K562 (cell line): ENCODE results near the gene OSBP2. TPM values are rescaled to one million over a fixed set of nuclear protein-coding genes. Genes with fewer than 3 reads are reported as not detected.

ENCODE experiments used
- ATAC-seq: fragments of 200-7000 bp; cut with Tn5 transposase; 3 replicates; pipeline ENCODE4 v1.9.1; 2020; ENCODE audit warnings: moderate library complexity
- BruUV-seq: library from RNA; stranded (reverse); fragments of 400-500 nt; replicated peaks from 2 replicates; lab custom pipeline; 2021; lab: Mats Ljungman, UMichigan
- CTCF ChIA-PET: fragments of 300-600 bp; formaldehyde crosslinking; extraction: SDS; loops from one replicate; lab custom pipeline; 2021; ENCODE audit warnings: low intra/inter-chr PET ratio; lab: Yijun Ruan, JAX
- POLR2A ChIA-PET: fragments of 300-600, 350-650 bp; sonication (Branson Sonifier 250); formaldehyde crosslinking; extraction: SDS; loops from one replicate; lab custom pipeline; 2021; ENCODE audit warnings: antibody characterized with exemption, inconsistent platforms; lab: Yijun Ruan, JAX
- DNase-seq, 4 experiments: peaks; one replicate each; pipeline versions ENCODE4 v3.0.0 to v3.0.0-alpha.2; 2011 to 2018; ENCODE audit warnings: low spot score in 3 of 4, mixed read lengths in 3 of 4; ENCODE audit errors: extremely low read depth in 1 of 4
- FAIRE-seq: peaks from 2 replicates; lab custom pipeline; 2011; peaks lifted over from hg19 to GRCh38; lab: Jason Lieb, UNC
- H2AFZ ChIP-seq: 2 replicates; pipeline ENCODE4 v1.6.0; 2011; ENCODE audit warnings: low read depth, low read length, control low read depth, inconsistent platforms
- H3K27ac ChIP-seq: fragments of 200-600 bp; 3 replicates; pipeline ENCODE4 v1.8.0; 2011; ENCODE audit warnings: low read depth, mild to moderate bottlenecking, control low read depth, inconsistent platforms, low read length, moderate library complexity, mixed read lengths; ENCODE audit errors: extremely low read depth
- H3K27me3 ChIP-seq, 2 experiments: fragments of 300-600 bp in 1 of 2; 2 replicates in 1 of 2; 3 replicates in 1 of 2; pipeline versions ENCODE4 v1.6.0 to v1.8.0; 2011; ENCODE audit warnings: inconsistent platforms in 2 of 2, low read length in 2 of 2, mild to moderate bottlenecking in 1 of 2, mixed read lengths in 1 of 2, moderate library complexity in 1 of 2; ENCODE audit not compliant: control insufficient read depth in 2 of 2, insufficient read depth in 2 of 2
- H3K36me3 ChIP-seq: fragments of 300-600 bp; 3 replicates; pipeline ENCODE4 v1.8.0; 2011; ENCODE audit warnings: mild to moderate bottlenecking, low read length, inconsistent platforms; ENCODE audit not compliant: control insufficient read depth, insufficient read depth
- H3K4me1 ChIP-seq, 2 experiments: fragments of 200-600 bp in 1 of 2; replicated peaks in 1 of 2; 2 replicates in 1 of 2; 3 replicates in 1 of 2; pipeline versions ENCODE4 v1.5.1 to v1.8.0; 2011; ENCODE audit warnings: inconsistent platforms in 2 of 2, low read length in 2 of 2, mild to moderate bottlenecking in 1 of 2, mixed read lengths in 1 of 2, moderate library complexity in 1 of 2; ENCODE audit not compliant: control insufficient read depth in 2 of 2, insufficient read depth in 2 of 2
- H3K4me2 ChIP-seq: 2 replicates; pipeline ENCODE4 v1.6.1; 2011; ENCODE audit warnings: low read length, control low read depth, inconsistent platforms, mixed read lengths; ENCODE audit not compliant: insufficient read depth
- H3K4me3 ChIP-seq: fragments of 200-600 bp; sonication (generic), shearing (Covaris generic); 2 replicates; pipeline ENCODE4 v1.5.1; 2016; ENCODE audit warnings: control low read depth, inconsistent platforms
- H3K79me2 ChIP-seq: fragments of 200-600 bp; 3 replicates; pipeline ENCODE4 v1.8.0; 2011; ENCODE audit warnings: low read length, inconsistent platforms; ENCODE audit not compliant: control insufficient read depth, insufficient read depth
- H3K9ac ChIP-seq, 2 experiments: 2 replicates each; pipeline versions ENCODE4 v1.6.0 to v1.6.1; 2011; ENCODE audit warnings: low read depth in 2 of 2, low read length in 2 of 2, control low read depth in 1 of 2, inconsistent platforms in 1 of 2, mild to moderate bottlenecking in 1 of 2, mixed read lengths in 1 of 2; ENCODE audit not compliant: insufficient read depth in 1 of 2
- H3K9me1 ChIP-seq: one replicate; pipeline ENCODE4 v1.6.0; 2011; ENCODE audit warnings: inconsistent platforms, mild to moderate bottlenecking, low read length, moderate library complexity; ENCODE audit not compliant: control insufficient read depth, insufficient read depth
- H3K9me3 ChIP-seq: replicated peaks from 2 replicates; pipeline ENCODE4 v1.5.1; 2011; ENCODE audit warnings: low read depth, low read length, inconsistent platforms; ENCODE audit not compliant: control insufficient read depth, insufficient read depth
- H4K20me1 ChIP-seq: replicated peaks from 2 replicates; pipeline ENCODE4 v1.6.1; 2011; ENCODE audit warnings: low read length, inconsistent platforms, mixed read lengths; ENCODE audit not compliant: control insufficient read depth, insufficient read depth
- CBFA2T3 ChIP-seq: fragments of 450-650 bp; IDR thresholded peaks from 2 replicates; pipeline ENCODE4 v1.6.1; 2017
- DLX4 ChIP-seq: fragments of 250-450 bp; sonication (Bioruptor Pico); IDR thresholded peaks from 2 replicates; pipeline ENCODE4 v1.6.1; 2021; ENCODE audit warnings: mild to moderate bottlenecking
- MLX ChIP-seq, 2 experiments: fragments of 450-650 bp in 1 of 2; sonication (generic) in 1 of 2; formaldehyde crosslinking; conservative IDR thresholded peaks; 2 replicates each; pipeline versions ENCODE4 v1.4.0 to v1.8.1; 2020 to 2022; ENCODE audit warnings: mild to moderate bottlenecking in 1 of 2, missing genetic modification reagents in 1 of 2
- NFIX ChIP-seq: fragments of 250-450 bp; sonication (Bioruptor Pico); IDR thresholded peaks from 2 replicates; pipeline ENCODE4 v1.4.0; 2020; ENCODE audit warnings: low read depth, mild to moderate bottlenecking, moderate library complexity
- PHF8 ChIP-seq: fragments of 200-600 bp; sonication (generic); IDR thresholded peaks from 2 replicates; pipeline ENCODE4 v1.6.1; 2012; ENCODE audit warnings: mixed run types, mild to moderate bottlenecking, inconsistent platforms, low read length, moderate library complexity, borderline replicate concordance
- RAD51 ChIP-seq: fragments of 450-650 bp; IDR thresholded peaks from 2 replicates; pipeline ENCODE4 v1.7.1; 2016; ENCODE audit warnings: low read depth, mild to moderate bottlenecking, borderline replicate concordance
- SAFB2 ChIP-seq: fragments of 200-400 bp; formaldehyde crosslinking; IDR thresholded peaks from 2 replicates; pipeline ENCODE4 v1.6.1; 2018; ENCODE audit warnings: borderline replicate concordance, low read length, low read depth, moderate library complexity; ENCODE audit not compliant: severe bottlenecking
- TAF7 ChIP-seq: fragments of 450-650 bp; IDR thresholded peaks from 2 replicates; pipeline ENCODE4 v1.6.1; 2016; ENCODE audit warnings: missing genetic modification characterization, missing compliant biosample characterization
- VEZF1 ChIP-seq: fragments of 200-800 bp; sonication (Bioruptor generic); IDR thresholded peaks from 2 replicates; pipeline ENCODE4 v1.6.1; 2017; ENCODE audit warnings: missing genetic modification characterization, missing compliant biosample characterization
- ZNF24 ChIP-seq: fragments of 450-650 bp; IDR thresholded peaks from 2 replicates; pipeline ENCODE4 v1.6.1; 2016
- WGBS: fragments of 100-300 bp; shearing (Covaris generic); methylation state at CpG from one replicate; pipeline ENCODE4 v1.1.6; 2016; ENCODE audit warnings: low coverage, mixed read lengths; ENCODE audit not compliant: insufficient coverage; ENCODE audit errors: missing lambda C conversion rate; 5-methylcytosine and 5-hydroxymethylcytosine counted together
- in situ Hi-C: fragments of 300-500 bp; cut with MboI; formaldehyde crosslinking; loops from 4 replicates; pipeline ENCODE4 v1.15.0; 2018; ENCODE audit warnings: inconsistent platforms, mixed read lengths
- intact Hi-C: fragments of 100-400 bp; cut with micrococcal nuclease; formaldehyde crosslinking; loops from 2 replicates; pipeline ENCODE4 v1.14.2; 2022
- polyA plus RNA-seq, 8 experiments: library from polyadenylated mRNA; depleted of rRNA in 4 of 8; stranded (reverse) in 5 of 8; unstranded in 3 of 8; fragments of >200 nt; fragmentation: Nextera tagmentation in 2 of 8; fragmentation: Illumina TruSeq in 1 of 8; extraction: Ambion mirVana in 2 of 8; extraction: Trizol in 1 of 8; gene quantifications; 2 replicates each; pipeline versions ENCODE4 v1.2.1 to v1.2.3, GENCODE V29; 2011 to 2014; ENCODE audit warnings: inconsistent platforms in 1 of 8, missing spikeins in 1 of 8
- total RNA-seq, 7 experiments: library from RNA; depleted of rRNA in 6 of 7; stranded (reverse); fragments of >200 nt in 6 of 7; fragmentation: Illumina TruSeq in 2 of 7; extraction: Trizol in 2 of 7; gene quantifications; 2 replicates each; pipeline versions ENCODE4 v1.2.1 to v1.2.3, GENCODE V29; 2011 to 2021; ENCODE audit warnings: low replicate concordance in 1 of 7

OSBP2 gene
- total and polyA plus RNA-seq, 9 of the 15 experiments (the other 6 are each of a cell fraction or from before 2014, with no cell fraction given) = 0.52 to 29.5 (median 21.6) TPM

- Histone ChIP-seq H3K4me2 (no peak overlapping the region), H4K20me1 (no peaks in the 10 kb centered on the region), H3K4me3 (no peak overlapping the region), H3K4me1 (peaks cover 9 to 60% of the 10 kb centered on the region in 2 experiments; a peak in 4 of 5 replicates), H3K9me1 (no peaks in the 10 kb centered on the region), H3K9ac (no peak overlapping the region), H2AFZ (no peak overlapping the region), H3K9me3 (no peaks in the 10 kb centered on the region), H3K27me3 (no peaks in the 10 kb centered on the region), H3K27ac (no peak overlapping the region), H3K79me2 (no peaks in the 10 kb centered on the region), H3K36me3 (no peaks in the 10 kb centered on the region)
- no TSS peak for BruUV-seq
- TF ChIP-seq ZNF24 (no peak), PHF8 (no peak), VEZF1 (CRISPR knock-in tag) (no peak), SAFB2 (no peak), CBFA2T3 (no peak), MLX (CRISPR knock-in tag; conservative IDR thresholded peaks at IDR 0.05) (no peak), DLX4 (CRISPR knock-in tag) (no peak), NFIX (CRISPR knock-in tag) (no peak), RAD51 (no peak), TAF7 (no peak)
- no peak for DNase-seq
- ATAC-seq = no peak
- ChIA-PET POLR2A (no interaction called here), CTCF (no interaction called here)
- WGBS = 90% methylated on average over 5 of the region's 7 CpGs
- no peak for FAIRE-seq
- in situ Hi-C loops (no loop called here), intact Hi-C loops (no loop called here)
Measured at GRCh38 chr22:30873661-30874060, 179.0 kb downstream of the OSBP2 start.
